ENCODE data around the gene PATE3. TPM values are rescaled to one million over a fixed set of nuclear protein-coding genes. Genes with fewer than 3 reads are reported as not detected.

The PATE3 gene
- total and polyA plus RNA-seq, 8 donors = not detected

DNA sequence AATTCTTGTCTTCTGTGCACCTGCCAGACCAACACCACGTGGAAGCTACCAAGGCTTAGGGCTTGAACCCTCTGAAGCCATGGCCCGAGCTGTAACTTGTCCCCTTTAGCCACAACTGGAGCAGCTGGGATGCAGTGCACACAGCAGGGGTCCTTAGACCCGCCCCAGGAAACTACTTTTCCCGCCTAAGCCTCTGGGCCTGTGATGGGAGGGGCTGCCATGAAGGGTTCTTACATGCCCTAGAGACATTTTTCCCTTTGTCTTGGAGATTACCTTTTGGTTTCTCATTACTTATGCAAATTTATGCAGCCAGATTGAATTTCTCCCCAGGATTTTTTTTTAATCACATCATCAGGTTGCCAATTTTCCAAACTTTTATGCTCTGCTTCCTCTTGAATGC is 9.7 kb downstream of the PATE3 start:
- WGBS, 5 donors = 37 to 49% (median 47%) methylated on average over 4 of the region's 4 CpGs
- H3K27me3 ChIP-seq = no peaks in the 10 kb centered on the region
- H3K9me3 ChIP-seq = peaks cover 0 to 66% (median 22%) of the 10 kb centered on the region in 4 donors
- DNase-seq = no peak
- no peaks in the 10 kb centered on the region for H3K36me3 ChIP-seq
- no peak overlapping the region for H3K4me3 ChIP-seq
- H3K4me1 ChIP-seq = no peaks in the 10 kb centered on the region
- H3K27ac ChIP-seq = no peak overlapping the region
- intact Hi-C loops (cut with DNase I; ENCODE audit: low total_unique reads) = no loop called here
- TF ChIP-seq EP300 (IDR thresholded peaks at IDR 0.05) (no peak), POLR2AphosphoS5 (IDR thresholded peaks at IDR 0.05) (no peak), POLR2A (IDR thresholded peaks at IDR 0.05) (no peak)
- TF ChIP-seq, protein P1, sequence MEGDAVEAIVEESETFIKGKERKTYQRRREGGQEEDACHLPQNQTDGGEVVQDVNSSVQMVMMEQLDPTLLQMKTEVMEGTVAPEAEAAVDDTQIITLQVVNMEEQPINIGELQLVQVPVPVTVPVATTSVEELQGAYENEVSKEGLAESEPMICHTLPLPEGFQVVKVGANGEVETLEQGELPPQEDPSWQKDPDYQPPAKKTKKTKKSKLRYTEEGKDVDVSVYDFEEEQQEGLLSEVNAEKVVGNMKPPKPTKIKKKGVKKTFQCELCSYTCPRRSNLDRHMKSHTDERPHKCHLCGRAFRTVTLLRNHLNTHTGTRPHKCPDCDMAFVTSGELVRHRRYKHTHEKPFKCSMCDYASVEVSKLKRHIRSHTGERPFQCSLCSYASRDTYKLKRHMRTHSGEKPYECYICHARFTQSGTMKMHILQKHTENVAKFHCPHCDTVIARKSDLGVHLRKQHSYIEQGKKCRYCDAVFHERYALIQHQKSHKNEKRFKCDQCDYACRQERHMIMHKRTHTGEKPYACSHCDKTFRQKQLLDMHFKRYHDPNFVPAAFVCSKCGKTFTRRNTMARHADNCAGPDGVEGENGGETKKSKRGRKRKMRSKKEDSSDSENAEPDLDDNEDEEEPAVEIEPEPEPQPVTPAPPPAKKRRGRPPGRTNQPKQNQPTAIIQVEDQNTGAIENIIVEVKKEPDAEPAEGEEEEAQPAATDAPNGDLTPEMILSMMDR (IDR thresholded peaks at IDR 0.05) = no peak

DNA sequence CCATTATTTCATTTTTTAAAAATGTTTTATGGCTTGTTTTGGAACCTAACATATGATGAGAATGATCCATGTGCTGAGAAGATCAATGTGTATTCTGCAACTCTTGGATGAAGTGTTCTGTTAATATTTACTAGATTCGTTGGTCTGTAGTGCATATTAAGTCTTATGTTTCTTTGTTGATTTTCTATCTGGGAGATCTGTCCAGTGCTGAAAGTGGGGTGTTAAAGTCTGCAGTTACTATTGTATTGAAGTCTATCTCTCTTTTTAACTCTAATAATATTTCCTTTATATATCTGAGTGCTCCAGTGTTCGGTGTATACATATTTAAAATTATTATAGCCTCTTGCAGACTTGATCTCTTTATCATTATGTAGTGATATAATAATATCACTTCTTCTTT is 11.9 kb downstream of the PATE3 start:
- DNase-seq = no peak
- H3K4me3 ChIP-seq = no peak overlapping the region
- TF ChIP-seq POLR2AphosphoS5 (IDR thresholded peaks at IDR 0.05) (no peak), EP300 (IDR thresholded peaks at IDR 0.05) (no peak)
- TF ChIP-seq, protein P1 (IDR thresholded peaks at IDR 0.05) = no peak
- H3K27ac ChIP-seq = no peak overlapping the region
- H3K4me1 ChIP-seq = no peaks in the 10 kb centered on the region
- peaks cover 0 to 68% (median 31%) of the 10 kb centered on the region in 4 donors for H3K9me3 ChIP-seq
- no peaks in the 10 kb centered on the region for H3K27me3 ChIP-seq
- intact Hi-C loops (cut with DNase I; ENCODE audit: low total_unique reads) = no loop called here
- 18 to 74% (median 41%) methylated on average over 2 of the region's 2 CpGs for WGBS, 5 donors
- no peaks in the 10 kb centered on the region for H3K36me3 ChIP-seq

DNA sequence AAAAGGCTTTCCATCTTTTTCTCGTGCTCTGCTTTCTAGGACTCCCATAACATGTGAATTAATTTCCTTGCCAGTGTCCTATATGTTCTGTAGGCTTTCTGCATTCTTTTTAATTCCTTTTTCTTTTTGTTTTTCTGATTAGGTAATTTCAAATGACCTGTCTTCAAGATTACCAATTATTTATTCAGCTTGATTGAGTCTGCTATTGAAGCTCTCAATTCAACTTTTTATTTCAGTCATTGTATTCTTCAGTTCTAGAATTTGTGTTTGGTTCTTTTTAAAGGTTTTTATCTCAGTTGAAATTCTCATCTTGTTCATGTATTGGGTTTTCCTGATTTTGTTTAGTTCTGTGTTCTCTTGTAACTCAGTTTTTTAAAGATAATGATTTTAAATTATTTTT is 14.5 kb downstream of the PATE3 start:
- H3K36me3 ChIP-seq = no peaks in the 10 kb centered on the region
- TF ChIP-seq, protein P1 (IDR thresholded peaks at IDR 0.05) = no peak
- TF ChIP-seq EP300 (IDR thresholded peaks at IDR 0.05) (no peak), POLR2A (IDR thresholded peaks at IDR 0.05) (no peak), POLR2AphosphoS5 (IDR thresholded peaks at IDR 0.05) (no peak)
- no peak overlapping the region for H3K4me3 ChIP-seq
- 0 to 84% (median 47%) methylated on average over 1 of the region's 1 CpG for WGBS, 5 donors
- peaks cover 0 to 55% (median 24%) of the 10 kb centered on the region in 4 donors for H3K9me3 ChIP-seq
- intact Hi-C loops (cut with DNase I; ENCODE audit: low total_unique reads) = no loop called here
- no peak overlapping the region for H3K27ac ChIP-seq
- no peaks in the 10 kb centered on the region for H3K27me3 ChIP-seq
- DNase-seq = no peak
- no peaks in the 10 kb centered on the region for H3K4me1 ChIP-seq

DNA sequence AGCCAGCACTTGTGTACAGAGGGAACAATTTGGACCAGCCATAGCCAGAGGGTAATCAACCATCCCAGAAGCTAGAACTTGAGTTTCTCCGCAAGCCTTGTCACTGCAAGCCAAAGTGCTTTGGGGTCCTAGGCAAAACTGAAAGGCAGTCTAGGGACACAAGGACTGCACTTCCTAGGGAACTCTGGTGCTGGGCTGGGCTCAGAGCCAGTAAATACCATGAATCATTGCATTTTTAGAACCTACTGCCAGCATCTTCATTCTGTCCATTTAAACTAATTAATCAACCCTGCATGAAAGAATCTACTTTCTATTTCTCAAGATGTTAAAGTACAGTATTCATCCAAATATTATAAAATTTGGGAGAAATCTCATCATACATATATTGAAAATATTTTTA is 20.0 kb downstream of the PATE3 start:
- intact Hi-C loops (cut with DNase I; ENCODE audit: low total_unique reads) = no loop called here
- H3K27ac ChIP-seq = no peak overlapping the region
- H3K9me3 ChIP-seq = peaks cover 0 to 28% (median 8%) of the 10 kb centered on the region in 4 donors
- H3K4me1 ChIP-seq = no peaks in the 10 kb centered on the region
- H3K36me3 ChIP-seq = no peaks in the 10 kb centered on the region
- WGBS, 5 donors = 83 to 98% (median 93%) methylated on average over 1 of the region's 1 CpG
- H3K27me3 ChIP-seq = no peaks in the 10 kb centered on the region
- no peak for DNase-seq
- no peak overlapping the region for H3K4me3 ChIP-seq
- TF ChIP-seq POLR2A (IDR thresholded peaks at IDR 0.05) (no peak), POLR2AphosphoS5 (IDR thresholded peaks at IDR 0.05) (no peak), EP300 (IDR thresholded peaks at IDR 0.05) (no peak)
- TF ChIP-seq, protein P1 (IDR thresholded peaks at IDR 0.05) = no peak

Measured in stomach (tissue), 9 donors.